ENCODE results near the gene TMEM117.

The TMEM117 gene

GRCh38 chr12:43973385-43973784 is 137.5 kb downstream of the TMEM117 start:
- DNase-seq (ENCODE audit: insufficient read length) (no peak), FAIRE-seq (no peak)
- TF ChIP-seq POLR2A (IDR thresholded peaks at IDR 0.05; ENCODE audit: low read depth, low read length) (no peak), TAF1 (IDR thresholded peaks at IDR 0.05; ENCODE audit: borderline replicate concordance, low read depth, low read length) (no peak), POLR2AphosphoS5 (IDR thresholded peaks at IDR 0.05; ENCODE audit: low read depth, low read length) (no peak)

- TF ChIP-seq POLR2AphosphoS5 (IDR thresholded peaks at IDR 0.05; ENCODE audit: low read depth, low read length) (no peak), POLR2A (IDR thresholded peaks at IDR 0.05; ENCODE audit: low read depth, low read length) (no peak), TAF1 (IDR thresholded peaks at IDR 0.05; ENCODE audit: borderline replicate concordance, low read depth, low read length) (no peak)
- DNase-seq (ENCODE audit: insufficient read length) (no peak), FAIRE-seq (no peak)
These were observed 138.1 kb downstream of the TMEM117 start for GRCh38 chr12:43973993-43974392.

GRCh38 chr12:43976027-43976426 is 140.1 kb downstream of the TMEM117 start:
- FAIRE-seq (no peak), DNase-seq (ENCODE audit: insufficient read length) (no peak)
- TF ChIP-seq POLR2AphosphoS5 (IDR thresholded peaks at IDR 0.05; ENCODE audit: low read depth, low read length) (no peak), POLR2A (IDR thresholded peaks at IDR 0.05; ENCODE audit: low read depth, low read length) (no peak), TAF1 (IDR thresholded peaks at IDR 0.05; ENCODE audit: borderline replicate concordance, low read depth, low read length) (no peak)

GRCh38 chr12:43978556-43978955 is 142.7 kb downstream of the TMEM117 start:
- FAIRE-seq = no peak
- no peak for DNase-seq (ENCODE audit: insufficient read length)
- no peak for TF ChIP-seq POLR2A (IDR thresholded peaks at IDR 0.05; ENCODE audit: low read depth, low read length)
- TF ChIP-seq POLR2AphosphoS5 (IDR thresholded peaks at IDR 0.05; ENCODE audit: low read depth, low read length) = no peak
- no peak for TF ChIP-seq TAF1 (IDR thresholded peaks at IDR 0.05; ENCODE audit: borderline replicate concordance, low read depth, low read length)

- TF ChIP-seq TAF1 (IDR thresholded peaks at IDR 0.05; ENCODE audit: borderline replicate concordance, low read depth, low read length) = no peak
- TF ChIP-seq POLR2AphosphoS5 (IDR thresholded peaks at IDR 0.05; ENCODE audit: low read depth, low read length) = no peak
- no peak for TF ChIP-seq POLR2A (IDR thresholded peaks at IDR 0.05; ENCODE audit: low read depth, low read length)
- FAIRE-seq (no peak), DNase-seq (ENCODE audit: insufficient read length) (no peak)
These were observed 143.6 kb downstream of the TMEM117 start for GRCh38 chr12:43979450-43979849.

- TF ChIP-seq TAF1 (IDR thresholded peaks at IDR 0.05; ENCODE audit: borderline replicate concordance, low read depth, low read length) = no peak
- TF ChIP-seq POLR2A (IDR thresholded peaks at IDR 0.05; ENCODE audit: low read depth, low read length) = no peak
- TF ChIP-seq POLR2AphosphoS5 (IDR thresholded peaks at IDR 0.05; ENCODE audit: low read depth, low read length) = no peak
- FAIRE-seq = no peak
- DNase-seq (ENCODE audit: insufficient read length) = no peak
These were observed 144.8 kb downstream of the TMEM117 start for GRCh38 chr12:43980627-43981191.

- TF ChIP-seq TAF1 (IDR thresholded peaks at IDR 0.05; ENCODE audit: borderline replicate concordance, low read depth, low read length) (no peak), POLR2AphosphoS5 (IDR thresholded peaks at IDR 0.05; ENCODE audit: low read depth, low read length) (no peak), POLR2A (IDR thresholded peaks at IDR 0.05; ENCODE audit: low read depth, low read length) (no peak)
- no peak for FAIRE-seq
- no peak for DNase-seq (ENCODE audit: insufficient read length)
These were observed 145.8 kb downstream of the TMEM117 start for GRCh38 chr12:43981726-43982125.

- DNase-seq (ENCODE audit: insufficient read length) (no peak), FAIRE-seq (no peak)
- TF ChIP-seq POLR2AphosphoS5 (IDR thresholded peaks at IDR 0.05; ENCODE audit: low read depth, low read length) (no peak), POLR2A (IDR thresholded peaks at IDR 0.05; ENCODE audit: low read depth, low read length) (no peak), TAF1 (IDR thresholded peaks at IDR 0.05; ENCODE audit: borderline replicate concordance, low read depth, low read length) (no peak)
These were observed 146.7 kb downstream of the TMEM117 start for GRCh38 chr12:43982544-43982943.

GRCh38 chr12:43988838-43989560 is 153.1 kb downstream of the TMEM117 start:
- TF ChIP-seq POLR2AphosphoS5 (IDR thresholded peaks at IDR 0.05; ENCODE audit: low read depth, low read length) (no peak), POLR2A (IDR thresholded peaks at IDR 0.05; ENCODE audit: low read depth, low read length) (no peak), TAF1 (IDR thresholded peaks at IDR 0.05; ENCODE audit: borderline replicate concordance, low read depth, low read length) (no peak)
- no peak for DNase-seq (ENCODE audit: insufficient read length)
- peak; percentile 72 for FAIRE-seq

- DNase-seq (ENCODE audit: insufficient read length) = no peak
- no peak for FAIRE-seq
- no peak for TF ChIP-seq POLR2A (IDR thresholded peaks at IDR 0.05; ENCODE audit: low read depth, low read length)
- TF ChIP-seq POLR2AphosphoS5 (IDR thresholded peaks at IDR 0.05; ENCODE audit: low read depth, low read length) = no peak
- TF ChIP-seq TAF1 (IDR thresholded peaks at IDR 0.05; ENCODE audit: borderline replicate concordance, low read depth, low read length) = no peak
These were observed 157.0 kb downstream of the TMEM117 start for GRCh38 chr12:43992856-43993255.

GRCh38 chr12:44000309-44000952 is 164.6 kb downstream of the TMEM117 start:
- no peak for DNase-seq (ENCODE audit: insufficient read length)
- no peak for FAIRE-seq
- no peak for TF ChIP-seq POLR2A (IDR thresholded peaks at IDR 0.05; ENCODE audit: low read depth, low read length)
- no peak for TF ChIP-seq POLR2AphosphoS5 (IDR thresholded peaks at IDR 0.05; ENCODE audit: low read depth, low read length)
- TF ChIP-seq TAF1 (IDR thresholded peaks at IDR 0.05; ENCODE audit: borderline replicate concordance, low read depth, low read length) = no peak

GRCh38 chr12:44002607-44003006 is 166.7 kb downstream of the TMEM117 start:
- FAIRE-seq (no peak), DNase-seq (ENCODE audit: insufficient read length) (no peak)
- no peak for TF ChIP-seq POLR2A (IDR thresholded peaks at IDR 0.05; ENCODE audit: low read depth, low read length)
- no peak for TF ChIP-seq TAF1 (IDR thresholded peaks at IDR 0.05; ENCODE audit: borderline replicate concordance, low read depth, low read length)
- TF ChIP-seq POLR2AphosphoS5 (IDR thresholded peaks at IDR 0.05; ENCODE audit: low read depth, low read length) = no peak

All from GM12892 (cell line).